Activated CD4-positive, alpha-beta T cell treated with anti-CD3 and anti-CD28 coated beads, Interleukin-2, Interleukin-6, amounts not matched to agents 100 ng/mL and 50 ng/mL, durations not matched to agents 16 hours and 8 hours (primary cell): Measurements from ENCODE around the gene SLC26A1.

ENCODE experiments used
- DNase-seq: peaks from one replicate; pipeline ENCODE4 v3.0.0-alpha.2; 2020

The SLC26A1 gene

DNA sequence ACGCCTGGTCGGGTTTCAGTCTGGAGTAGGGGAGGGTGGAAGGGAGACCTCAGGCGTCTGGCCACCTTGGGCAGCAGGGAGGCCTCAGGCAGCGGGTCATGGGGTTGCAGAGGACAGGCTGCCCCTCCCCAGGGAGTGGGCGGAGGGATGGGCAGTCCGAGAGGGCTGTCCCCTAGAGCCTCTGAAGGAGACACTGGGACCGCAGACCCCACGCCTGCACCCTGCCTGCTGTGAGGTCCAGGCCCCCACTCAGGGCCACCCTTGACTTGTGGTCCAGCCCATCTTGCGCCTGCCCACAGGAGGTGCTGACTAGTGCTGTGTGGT lies 34.7 kb upstream of the SLC26A1 start:
- no peak for DNase-seq

- DNase-seq: no peak
Measured at GRCh38 chr4:1027219-1027914, 34.2 kb upstream of the SLC26A1 start.

- peak; percentile 42 for DNase-seq
Measured at GRCh38 chr4:1026115-1026514, 32.9 kb upstream of the SLC26A1 start.

GRCh38 chr4:1024882-1025545 lies 31.8 kb upstream of the SLC26A1 start:
- no peak for DNase-seq

DNA sequence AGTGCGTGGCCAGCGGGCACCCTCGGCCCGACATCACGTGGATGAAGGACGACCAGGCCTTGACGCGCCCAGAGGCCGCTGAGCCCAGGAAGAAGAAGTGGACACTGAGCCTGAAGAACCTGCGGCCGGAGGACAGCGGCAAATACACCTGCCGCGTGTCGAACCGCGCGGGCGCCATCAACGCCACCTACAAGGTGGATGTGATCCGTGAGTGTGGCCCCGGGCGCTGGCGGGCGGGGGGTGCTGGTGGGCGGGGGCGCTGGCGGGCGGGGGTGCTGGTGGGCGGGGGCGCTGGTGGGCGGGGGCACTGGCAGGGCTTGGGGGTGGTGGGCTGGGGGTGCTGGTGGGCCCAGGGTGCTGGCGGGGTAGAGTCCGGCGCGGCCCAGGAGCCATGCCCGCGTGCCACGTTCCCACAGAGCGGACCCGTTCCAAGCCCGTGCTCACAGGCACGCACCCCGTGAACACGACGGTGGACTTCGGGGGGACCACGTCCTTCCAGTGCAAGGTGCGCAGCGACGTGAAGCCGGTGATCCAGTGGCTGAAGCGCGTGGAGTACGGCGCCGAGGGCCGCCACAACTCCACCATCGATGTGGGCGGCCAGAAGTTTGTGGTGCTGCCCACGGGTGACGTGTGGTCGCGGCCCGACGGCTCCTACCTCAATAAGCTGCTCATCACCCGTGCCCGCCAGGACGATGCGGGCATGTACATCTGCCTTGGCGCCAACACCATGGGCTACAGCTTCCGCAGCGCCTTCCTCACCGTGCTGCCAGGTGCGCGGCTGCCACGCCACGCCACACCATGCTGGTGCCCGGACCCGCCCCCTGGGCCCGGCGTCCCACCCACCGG lies 30.9 kb upstream of the SLC26A1 start:
- no peak for DNase-seq

DNA sequence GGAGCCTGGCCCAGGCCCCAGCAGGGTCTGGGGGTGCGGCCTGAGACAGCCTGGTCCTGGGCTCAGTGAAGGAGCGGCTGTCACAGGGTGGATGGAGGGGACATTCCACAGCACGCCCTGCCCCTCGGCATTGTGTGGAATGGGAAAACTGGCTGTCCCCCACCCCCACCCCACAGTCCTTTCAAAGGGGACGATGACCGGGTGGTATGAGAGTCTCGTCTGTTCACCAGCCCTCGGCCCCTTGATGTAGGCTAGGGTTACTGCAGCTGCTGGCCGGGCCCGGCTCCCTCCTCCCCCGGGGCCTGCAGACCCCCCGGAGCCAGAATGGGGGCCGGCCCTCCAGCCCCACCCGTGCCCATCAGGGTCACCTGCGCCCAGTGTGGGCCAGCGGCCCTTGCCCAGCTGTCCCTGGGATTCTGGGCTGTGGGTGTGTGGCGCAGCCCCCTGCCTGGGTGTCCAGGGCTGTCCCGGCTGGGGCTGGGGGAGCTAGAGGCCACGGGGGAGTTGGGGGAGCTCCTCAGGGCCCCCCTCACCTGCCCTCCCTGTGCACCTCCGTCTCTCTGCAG lies 30.0 kb upstream of the SLC26A1 start:
- no peak for DNase-seq

GRCh38 chr4:1022739-1023066 lies 29.5 kb upstream of the SLC26A1 start:
- no peak for DNase-seq

DNA sequence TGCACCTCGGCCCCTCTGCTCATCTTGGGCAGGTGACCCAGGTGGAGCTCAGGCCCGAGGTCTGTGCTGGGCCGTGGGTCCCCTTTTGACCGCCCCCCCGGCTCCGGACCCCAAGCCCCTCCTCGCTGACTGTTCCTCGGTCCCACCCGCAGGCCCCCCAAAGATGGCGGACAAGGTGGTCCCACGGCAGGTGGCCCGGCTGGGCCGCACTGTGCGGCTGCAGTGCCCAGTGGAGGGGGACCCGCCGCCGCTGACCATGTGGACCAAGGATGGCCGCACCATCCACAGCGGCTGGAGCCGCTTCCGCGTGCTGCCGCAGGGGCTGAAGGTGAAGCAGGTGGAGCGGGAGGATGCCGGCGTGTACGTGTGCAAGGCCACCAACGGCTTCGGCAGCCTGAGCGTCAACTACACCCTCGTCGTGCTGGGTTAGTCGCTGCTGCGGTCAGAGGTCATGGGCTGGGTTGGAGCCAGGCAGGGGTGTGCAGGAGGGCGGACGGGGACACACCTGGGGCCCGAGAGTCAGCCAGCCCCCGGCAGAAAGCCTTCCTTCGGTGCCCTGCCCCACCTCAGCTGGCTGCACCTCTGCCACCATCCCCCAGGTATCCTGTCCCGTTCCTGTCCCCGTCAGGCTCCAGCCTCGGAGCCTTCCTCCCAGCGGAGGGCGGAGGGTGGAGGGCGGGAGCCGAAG lies 29.0 kb upstream of the SLC26A1 start:
- DNase-seq: no peak

DNA sequence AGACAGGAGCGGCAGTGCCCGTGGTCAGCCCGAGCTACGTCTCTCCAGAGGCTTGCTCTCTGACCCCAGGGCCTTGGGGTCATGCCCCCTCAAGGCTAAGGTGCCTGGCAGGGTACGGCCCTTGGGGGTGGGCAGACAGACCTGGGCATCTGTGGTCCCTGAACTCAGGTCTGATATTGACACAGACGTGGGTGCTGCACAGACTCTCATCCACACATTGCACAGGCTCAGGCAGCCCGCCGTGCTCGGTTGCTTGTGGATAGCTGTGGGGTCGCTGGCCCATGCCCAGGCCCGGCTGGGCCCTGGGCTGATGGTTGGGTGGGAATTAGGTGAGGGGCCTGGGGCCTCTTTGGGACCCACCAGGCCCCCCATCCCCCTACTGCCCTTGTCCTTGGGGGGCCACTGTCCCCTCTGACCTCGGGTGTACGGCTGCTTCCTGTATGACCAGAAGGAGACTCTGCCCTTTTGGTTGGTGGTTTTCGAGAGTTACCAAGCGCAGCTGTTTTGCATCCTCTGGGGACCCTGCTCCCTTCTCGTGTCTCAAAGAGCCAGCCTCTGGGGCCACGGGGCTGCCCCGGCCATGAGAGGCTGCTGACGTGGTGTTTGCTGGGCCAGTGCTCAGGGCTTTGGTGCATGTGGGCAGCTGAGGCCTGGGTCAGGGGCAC lies 28.3 kb upstream of the SLC26A1 start:
- DNase-seq: no peak

GRCh38 chr4:1019729-1020470 lies 26.7 kb upstream of the SLC26A1 start:
- no peak for DNase-seq

DNA sequence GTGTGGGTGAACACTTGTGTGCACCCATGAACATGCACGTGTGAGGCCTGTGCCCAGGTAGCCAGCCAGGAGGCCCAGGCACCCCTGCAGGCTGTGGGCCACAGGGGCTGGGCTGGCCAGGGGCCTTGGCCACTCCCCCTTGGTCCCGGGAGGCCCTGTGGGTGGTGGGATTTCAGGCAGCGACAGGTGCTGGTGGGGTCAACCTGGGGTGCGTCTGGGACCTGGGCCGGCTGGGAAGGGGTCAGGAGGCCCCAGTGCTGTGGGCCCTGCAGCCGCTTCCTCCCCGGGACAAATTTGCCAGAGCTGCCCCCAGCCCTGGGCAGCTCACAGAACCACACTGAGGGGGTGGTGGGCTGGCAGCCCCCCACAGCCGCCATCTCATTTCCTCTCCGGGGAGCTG lies 26.1 kb upstream of the SLC26A1 start:
- DNase-seq: no peak

- DNase-seq: no peak
Measured at GRCh38 chr4:1018147-1019020, 25.2 kb upstream of the SLC26A1 start.

DNA sequence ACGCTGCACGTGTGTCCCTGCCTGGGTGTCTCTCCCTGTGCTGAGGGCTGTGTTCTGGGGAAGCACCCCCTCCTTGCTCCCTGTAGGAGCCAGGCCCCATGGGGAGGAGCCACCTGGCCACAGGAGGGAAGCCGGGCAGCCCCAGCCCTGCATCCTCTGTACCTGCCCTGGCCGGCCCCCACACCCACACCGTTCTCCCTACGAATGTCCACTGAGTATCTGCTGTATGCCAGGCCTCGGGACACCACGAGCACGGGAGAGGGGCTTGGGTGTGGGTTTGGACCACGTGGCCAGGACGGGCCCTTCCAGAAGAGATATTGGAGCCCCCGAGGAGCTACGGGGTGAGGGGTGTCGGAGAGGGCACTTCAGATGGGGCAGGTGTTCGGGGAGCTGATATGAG lies 24.5 kb upstream of the SLC26A1 start:
- no peak for DNase-seq

DNA sequence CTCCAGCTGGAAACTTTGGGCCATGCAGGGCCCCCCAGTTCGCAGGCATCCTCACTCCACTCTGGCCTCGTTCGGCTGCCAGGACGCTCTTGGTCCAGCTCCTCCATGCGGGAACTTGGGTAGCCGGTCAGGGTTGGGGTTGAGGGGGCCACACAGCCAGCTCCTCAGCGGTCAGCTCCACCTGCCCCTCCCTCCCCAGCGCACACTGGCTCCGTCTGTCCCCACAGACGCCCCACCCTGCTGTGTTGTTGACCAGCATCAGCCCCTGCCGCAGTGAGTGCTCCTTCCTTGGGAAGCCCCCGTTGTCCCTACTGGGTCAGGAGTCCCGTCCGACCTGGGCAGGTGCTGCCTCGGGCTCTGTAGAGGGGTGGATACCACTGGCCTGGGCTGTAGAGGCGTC lies 24.0 kb upstream of the SLC26A1 start:
- no peak for DNase-seq

- DNase-seq: no peak
Measured at GRCh38 chr4:1015746-1016145, 22.5 kb upstream of the SLC26A1 start.

DNA sequence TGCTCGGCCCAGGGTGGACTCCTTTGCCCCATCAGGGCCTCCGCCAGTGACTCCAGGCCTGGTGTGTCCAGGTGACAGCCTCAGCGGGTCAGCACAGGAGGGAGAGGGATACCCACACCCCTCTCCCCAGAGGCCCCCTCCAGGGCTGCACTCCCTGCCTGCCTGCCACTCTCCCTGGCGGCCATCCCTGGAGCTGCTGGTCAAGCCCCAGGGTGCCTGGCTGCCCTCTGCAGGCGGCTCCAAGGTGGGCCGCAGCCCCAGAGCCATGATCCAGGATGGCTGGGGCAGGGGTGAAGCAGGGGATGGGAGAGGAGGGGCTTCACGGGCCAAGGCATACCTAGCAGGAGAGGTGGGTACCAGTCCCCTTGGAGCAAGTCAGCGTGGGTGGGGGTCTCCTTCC lies 22.0 kb upstream of the SLC26A1 start:
- no peak for DNase-seq

GRCh38 chr4:1014291-1015167 lies 21.3 kb upstream of the SLC26A1 start:
- DNase-seq: no peak

DNA sequence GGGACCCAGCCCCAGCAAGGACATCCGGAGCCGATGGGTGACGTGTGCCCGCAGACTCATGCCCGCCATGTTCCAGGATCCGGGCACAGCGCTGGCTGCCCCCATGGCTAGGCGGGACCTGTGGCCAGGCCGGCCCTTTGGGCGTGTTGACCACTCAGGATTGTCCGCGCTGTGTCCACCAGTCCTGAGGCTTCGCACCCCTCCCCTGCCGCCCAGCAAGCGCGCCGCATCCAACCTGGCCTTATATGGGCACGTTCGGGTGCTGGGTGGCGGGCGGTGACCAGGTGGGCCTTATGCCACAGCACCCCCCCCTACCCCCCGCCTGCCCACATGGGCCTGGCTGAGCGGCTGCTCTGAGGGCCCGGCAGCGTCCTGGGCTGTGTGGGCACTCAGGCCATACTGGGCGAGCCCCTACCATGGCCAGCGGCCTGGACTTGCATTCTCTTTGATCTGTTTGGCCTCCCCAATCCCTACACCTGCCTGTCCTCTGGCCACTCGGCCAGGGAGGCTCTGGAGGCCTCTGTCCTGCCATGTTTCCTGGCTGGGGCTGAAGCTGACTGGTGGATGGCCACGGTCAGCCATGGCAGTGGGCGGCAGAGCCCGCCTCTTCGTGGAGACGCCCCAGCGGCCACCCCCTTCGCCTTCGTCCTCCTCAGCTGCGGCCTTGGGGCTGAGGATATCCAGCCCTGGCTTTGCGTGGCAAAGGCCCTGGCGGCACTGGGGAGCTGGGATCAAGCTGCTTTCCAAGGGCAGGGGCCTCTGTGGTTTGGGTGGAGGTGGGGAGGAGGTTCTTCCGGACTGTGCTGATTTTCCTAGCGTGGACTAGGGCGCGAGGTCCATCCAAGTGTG lies 20.2 kb upstream of the SLC26A1 start:
- no peak for DNase-seq
